ENCODE results near the gene BSDC1. TPM values are rescaled to one million over a fixed set of nuclear protein-coding genes. Genes with fewer than 3 reads are reported as not detected.

The BSDC1 gene
- polyA plus RNA-seq, 1 of the 3 experiments (the other 2 are of a cell fraction), result 51.0 TPM

GRCh38 chr1:32330558-32331151, 63.6 kb downstream of the BSDC1 start:
- no peak overlapping the region for H3K27ac ChIP-seq (ENCODE audit: low read depth in 2 of 2, low read length in 1 of 2)
- WGBS (ENCODE audit: low lambda C conversion rate), result 94% methylated on average over 11 of the region's 12 CpGs
- no peak overlapping the region for H3K9ac ChIP-seq
- peaks cover 30% of the 10 kb centered on the region for H3F3A ChIP-seq (replicated peaks; ENCODE audit: insufficient read depth)
- CTCF ChIA-PET, result interaction anchor here (1.3 kb wide), 1 partner anchor 83 kb away, joined by 3 read pairs; no protein-coding TSS in a partner anchor
- H2AFZ ChIP-seq (ENCODE audit: low read depth), result no peak overlapping the region
- H3K4me3 ChIP-seq (ENCODE audit: low read depth in 2 of 2, low read length in 1 of 2), result no peak overlapping the region
- POLR2A ChIA-PET, result interaction anchor here (0.9 to 1.8 kb wide), 2 partner anchors 9 to 90 kb away, joined by 3 to 7 read pairs; no protein-coding TSS in a partner anchor
- H3K27me3 ChIP-seq (ENCODE audit: insufficient read depth), result no peaks in the 10 kb centered on the region
- TF ChIP-seq NFIC (IDR thresholded peaks at IDR 0.05; ENCODE audit: borderline replicate concordance) (no peak), EZH2phosphoT487 (IDR thresholded peaks at IDR 0.05; ENCODE audit: borderline replicate concordance, low read depth) (no peak), FOXJ3 (CRISPR knock-in tag; IDR thresholded peaks at IDR 0.05) (no peak), JUND (IDR thresholded peaks at IDR 0.05) (no peak), ELF1 (IDR thresholded peaks at IDR 0.05) (no peak), POLR2AphosphoS5 (IDR thresholded peaks at IDR 0.05; ENCODE audit: low read depth, low read length) (no peak), TEAD4 (IDR thresholded peaks at IDR 0.05; ENCODE audit: borderline replicate concordance, insufficient read depth) (no peak), TCF12 (IDR thresholded peaks at IDR 0.05) (no peak), RCOR1 (IDR thresholded peaks at IDR 0.05; ENCODE audit: low read length) (no peak)
- TF ChIP-seq, protein P1, sequence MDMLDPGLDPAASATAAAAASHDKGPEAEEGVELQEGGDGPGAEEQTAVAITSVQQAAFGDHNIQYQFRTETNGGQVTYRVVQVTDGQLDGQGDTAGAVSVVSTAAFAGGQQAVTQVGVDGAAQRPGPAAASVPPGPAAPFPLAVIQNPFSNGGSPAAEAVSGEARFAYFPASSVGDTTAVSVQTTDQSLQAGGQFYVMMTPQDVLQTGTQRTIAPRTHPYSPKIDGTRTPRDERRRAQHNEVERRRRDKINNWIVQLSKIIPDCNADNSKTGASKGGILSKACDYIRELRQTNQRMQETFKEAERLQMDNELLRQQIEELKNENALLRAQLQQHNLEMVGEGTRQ (IDR thresholded peaks at IDR 0.05; ENCODE audit: borderline replicate concordance, low read depth, low read length), result no peak
- TF ChIP-seq, protein P2, sequence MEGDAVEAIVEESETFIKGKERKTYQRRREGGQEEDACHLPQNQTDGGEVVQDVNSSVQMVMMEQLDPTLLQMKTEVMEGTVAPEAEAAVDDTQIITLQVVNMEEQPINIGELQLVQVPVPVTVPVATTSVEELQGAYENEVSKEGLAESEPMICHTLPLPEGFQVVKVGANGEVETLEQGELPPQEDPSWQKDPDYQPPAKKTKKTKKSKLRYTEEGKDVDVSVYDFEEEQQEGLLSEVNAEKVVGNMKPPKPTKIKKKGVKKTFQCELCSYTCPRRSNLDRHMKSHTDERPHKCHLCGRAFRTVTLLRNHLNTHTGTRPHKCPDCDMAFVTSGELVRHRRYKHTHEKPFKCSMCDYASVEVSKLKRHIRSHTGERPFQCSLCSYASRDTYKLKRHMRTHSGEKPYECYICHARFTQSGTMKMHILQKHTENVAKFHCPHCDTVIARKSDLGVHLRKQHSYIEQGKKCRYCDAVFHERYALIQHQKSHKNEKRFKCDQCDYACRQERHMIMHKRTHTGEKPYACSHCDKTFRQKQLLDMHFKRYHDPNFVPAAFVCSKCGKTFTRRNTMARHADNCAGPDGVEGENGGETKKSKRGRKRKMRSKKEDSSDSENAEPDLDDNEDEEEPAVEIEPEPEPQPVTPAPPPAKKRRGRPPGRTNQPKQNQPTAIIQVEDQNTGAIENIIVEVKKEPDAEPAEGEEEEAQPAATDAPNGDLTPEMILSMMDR (IDR thresholded peaks at IDR 0.05), result no peak
- TF ChIP-seq, protein P3, sequence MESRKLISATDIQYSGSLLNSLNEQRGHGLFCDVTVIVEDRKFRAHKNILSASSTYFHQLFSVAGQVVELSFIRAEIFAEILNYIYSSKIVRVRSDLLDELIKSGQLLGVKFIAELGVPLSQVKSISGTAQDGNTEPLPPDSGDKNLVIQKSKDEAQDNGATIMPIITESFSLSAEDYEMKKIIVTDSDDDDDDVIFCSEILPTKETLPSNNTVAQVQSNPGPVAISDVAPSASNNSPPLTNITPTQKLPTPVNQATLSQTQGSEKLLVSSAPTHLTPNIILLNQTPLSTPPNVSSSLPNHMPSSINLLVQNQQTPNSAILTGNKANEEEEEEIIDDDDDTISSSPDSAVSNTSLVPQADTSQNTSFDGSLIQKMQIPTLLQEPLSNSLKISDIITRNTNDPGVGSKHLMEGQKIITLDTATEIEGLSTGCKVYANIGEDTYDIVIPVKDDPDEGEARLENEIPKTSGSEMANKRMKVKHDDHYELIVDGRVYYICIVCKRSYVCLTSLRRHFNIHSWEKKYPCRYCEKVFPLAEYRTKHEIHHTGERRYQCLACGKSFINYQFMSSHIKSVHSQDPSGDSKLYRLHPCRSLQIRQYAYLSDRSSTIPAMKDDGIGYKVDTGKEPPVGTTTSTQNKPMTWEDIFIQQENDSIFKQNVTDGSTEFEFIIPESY (IDR thresholded peaks at IDR 0.05; ENCODE audit: borderline replicate concordance, low read depth), result no peak
- DNase-seq, result no peak
- H3K9me3 ChIP-seq, result no peaks in the 10 kb centered on the region
- H3K4me1 ChIP-seq (ENCODE audit: control insufficient read depth in 1 of 2, insufficient read depth in 2 of 2, low read depth in 1 of 2, low read length in 1 of 2), result peaks cover 8 to 26% of the 10 kb centered on the region in 2 experiments; a peak in 3 of 4 replicates
- no peak overlapping the region for H3K4me2 ChIP-seq
- H3K79me2 ChIP-seq (ENCODE audit: insufficient read depth), result peaks cover 42% of the 10 kb centered on the region
- peaks cover 34 to 70% of the 10 kb centered on the region in 2 experiments for H3K36me3 ChIP-seq (replicated peaks in 1 of 2; ENCODE audit: control insufficient read depth in 1 of 2, insufficient read depth in 2 of 2, low read length in 1 of 2)
- no peaks in the 10 kb centered on the region for H3K9me2 ChIP-seq
- H4K20me1 ChIP-seq (ENCODE audit: insufficient read depth), result peaks cover 39% of the 10 kb centered on the region

Measured in SK-N-SH (cell line).